ENCODE results near the gene PILRA. TPM values are rescaled to one million over a fixed set of nuclear protein-coding genes. Genes with fewer than 3 reads are reported as not detected.

Gene PILRA
- total and polyA plus RNA-seq, 2 of the 13 experiments (the other 11 are each of a cell fraction or from before 2014, with no cell fraction given) = 0.13 to 1.3 TPM

- TF ChIP-seq, protein P1, sequence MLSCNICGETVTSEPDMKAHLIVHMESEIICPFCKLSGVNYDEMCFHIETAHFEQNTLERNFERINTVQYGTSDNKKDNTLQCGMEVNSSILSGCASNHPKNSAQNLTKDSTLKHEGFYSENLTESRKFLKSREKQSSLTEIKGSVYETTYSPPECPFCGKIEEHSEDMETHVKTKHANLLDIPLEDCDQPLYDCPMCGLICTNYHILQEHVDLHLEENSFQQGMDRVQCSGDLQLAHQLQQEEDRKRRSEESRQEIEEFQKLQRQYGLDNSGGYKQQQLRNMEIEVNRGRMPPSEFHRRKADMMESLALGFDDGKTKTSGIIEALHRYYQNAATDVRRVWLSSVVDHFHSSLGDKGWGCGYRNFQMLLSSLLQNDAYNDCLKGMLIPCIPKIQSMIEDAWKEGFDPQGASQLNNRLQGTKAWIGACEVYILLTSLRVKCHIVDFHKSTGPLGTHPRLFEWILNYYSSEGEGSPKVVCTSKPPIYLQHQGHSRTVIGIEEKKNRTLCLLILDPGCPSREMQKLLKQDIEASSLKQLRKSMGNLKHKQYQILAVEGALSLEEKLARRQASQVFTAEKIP (CRISPR knock-in tag; IDR thresholded peaks at IDR 0.05; ENCODE audit: borderline replicate concordance) = no peak
- TF ChIP-seq HNF4G (IDR thresholded peaks at IDR 0.05; ENCODE audit: borderline replicate concordance, low read depth, low read length) = no peak
- TF ChIP-seq HNF4G (CRISPR knock-in tag; IDR thresholded peaks at IDR 0.05; ENCODE audit: borderline replicate concordance, low read depth) = no peak
- no peak for TF ChIP-seq ARNTL (CRISPR knock-in tag; IDR thresholded peaks at IDR 0.05)
- no peak for TF ChIP-seq ZBTB4 (CRISPR knock-in tag; IDR thresholded peaks at IDR 0.05; ENCODE audit: borderline replicate concordance)
- TF ChIP-seq ZC3H13 (CRISPR knock-in tag; IDR thresholded peaks at IDR 0.05) = peak; percentile 45; the same call in 1 of the 2 replicates
- no peak for TF ChIP-seq NR2F2 (IDR thresholded peaks at IDR 0.05; ENCODE audit: borderline replicate concordance, low read depth)
- TF ChIP-seq ZNF572 (CRISPR knock-in tag; IDR thresholded peaks at IDR 0.05) = no peak
- no peak for TF ChIP-seq ZNF138 (CRISPR knock-in tag; IDR thresholded peaks at IDR 0.05; ENCODE audit: low read depth)
- TF ChIP-seq, protein P2, sequence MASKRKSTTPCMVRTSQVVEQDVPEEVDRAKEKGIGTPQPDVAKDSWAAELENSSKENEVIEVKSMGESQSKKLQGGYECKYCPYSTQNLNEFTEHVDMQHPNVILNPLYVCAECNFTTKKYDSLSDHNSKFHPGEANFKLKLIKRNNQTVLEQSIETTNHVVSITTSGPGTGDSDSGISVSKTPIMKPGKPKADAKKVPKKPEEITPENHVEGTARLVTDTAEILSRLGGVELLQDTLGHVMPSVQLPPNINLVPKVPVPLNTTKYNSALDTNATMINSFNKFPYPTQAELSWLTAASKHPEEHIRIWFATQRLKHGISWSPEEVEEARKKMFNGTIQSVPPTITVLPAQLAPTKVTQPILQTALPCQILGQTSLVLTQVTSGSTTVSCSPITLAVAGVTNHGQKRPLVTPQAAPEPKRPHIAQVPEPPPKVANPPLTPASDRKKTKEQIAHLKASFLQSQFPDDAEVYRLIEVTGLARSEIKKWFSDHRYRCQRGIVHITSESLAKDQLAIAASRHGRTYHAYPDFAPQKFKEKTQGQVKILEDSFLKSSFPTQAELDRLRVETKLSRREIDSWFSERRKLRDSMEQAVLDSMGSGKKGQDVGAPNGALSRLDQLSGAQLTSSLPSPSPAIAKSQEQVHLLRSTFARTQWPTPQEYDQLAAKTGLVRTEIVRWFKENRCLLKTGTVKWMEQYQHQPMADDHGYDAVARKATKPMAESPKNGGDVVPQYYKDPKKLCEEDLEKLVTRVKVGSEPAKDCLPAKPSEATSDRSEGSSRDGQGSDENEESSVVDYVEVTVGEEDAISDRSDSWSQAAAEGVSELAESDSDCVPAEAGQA (IDR thresholded peaks at IDR 0.05; ENCODE audit: low read depth) = no peak
- TF ChIP-seq, protein P2 (CRISPR knock-in tag; IDR thresholded peaks at IDR 0.05; ENCODE audit: borderline replicate concordance) = no peak
- 0 out of 2 replicates have a peak, but pooled peaks have one; percentile 23 for TF ChIP-seq TAF1 (CRISPR knock-in tag; IDR thresholded peaks at IDR 0.05)
- TF ChIP-seq, protein P3, sequence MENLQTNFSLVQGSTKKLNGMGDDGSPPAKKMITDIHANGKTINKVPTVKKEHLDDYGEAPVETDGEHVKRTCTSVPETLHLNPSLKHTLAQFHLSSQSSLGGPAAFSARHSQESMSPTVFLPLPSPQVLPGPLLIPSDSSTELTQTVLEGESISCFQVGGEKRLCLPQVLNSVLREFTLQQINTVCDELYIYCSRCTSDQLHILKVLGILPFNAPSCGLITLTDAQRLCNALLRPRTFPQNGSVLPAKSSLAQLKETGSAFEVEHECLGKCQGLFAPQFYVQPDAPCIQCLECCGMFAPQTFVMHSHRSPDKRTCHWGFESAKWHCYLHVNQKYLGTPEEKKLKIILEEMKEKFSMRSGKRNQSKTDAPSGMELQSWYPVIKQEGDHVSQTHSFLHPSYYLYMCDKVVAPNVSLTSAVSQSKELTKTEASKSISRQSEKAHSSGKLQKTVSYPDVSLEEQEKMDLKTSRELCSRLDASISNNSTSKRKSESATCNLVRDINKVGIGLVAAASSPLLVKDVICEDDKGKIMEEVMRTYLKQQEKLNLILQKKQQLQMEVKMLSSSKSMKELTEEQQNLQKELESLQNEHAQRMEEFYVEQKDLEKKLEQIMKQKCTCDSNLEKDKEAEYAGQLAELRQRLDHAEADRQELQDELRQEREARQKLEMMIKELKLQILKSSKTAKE (CRISPR knock-in tag; IDR thresholded peaks at IDR 0.05; ENCODE audit: borderline replicate concordance) = no peak
- no peak for TF ChIP-seq ZBTB8A (CRISPR knock-in tag; IDR thresholded peaks at IDR 0.05; ENCODE audit: borderline replicate concordance, low read depth)
Observed at GRCh38 chr7:100434297-100435144, 61.2 kb downstream of the PILRA start (continued).

All from HepG2 (cell line).